Activated CD8-positive, alpha-beta memory T cell treated with anti-CD3 and anti-CD28 coated beads for 36 hours (primary cell): ENCODE results near the gene TFE3. TPM values are rescaled to one million over a fixed set of nuclear protein-coding genes. Genes with fewer than 3 reads are reported as not detected.

ENCODE experiments used
- CTCF ChIA-PET: fragments of 350-600 bp; sonication (Branson Sonifier 250); formaldehyde crosslinking; loops from one replicate; lab custom pipeline; 2021; ENCODE audit warnings: antibody characterized with exemption; lab: Charles Lee
- POLR2A ChIA-PET: fragments of 350-600 bp; sonication (Branson Sonifier 250); formaldehyde crosslinking; loops from one replicate; lab custom pipeline; 2021; ENCODE audit warnings: antibody characterized with exemption; lab: Charles Lee
- total RNA-seq, 2 experiments: library from RNA; stranded (reverse); gene quantifications; one replicate each; pipeline ENCODE4 v1.2.3, GENCODE V29; 2021

TFE3 gene
- total RNA-seq = 10 to 100 TPM; 26.7 to 29.0 TPM

DNA sequence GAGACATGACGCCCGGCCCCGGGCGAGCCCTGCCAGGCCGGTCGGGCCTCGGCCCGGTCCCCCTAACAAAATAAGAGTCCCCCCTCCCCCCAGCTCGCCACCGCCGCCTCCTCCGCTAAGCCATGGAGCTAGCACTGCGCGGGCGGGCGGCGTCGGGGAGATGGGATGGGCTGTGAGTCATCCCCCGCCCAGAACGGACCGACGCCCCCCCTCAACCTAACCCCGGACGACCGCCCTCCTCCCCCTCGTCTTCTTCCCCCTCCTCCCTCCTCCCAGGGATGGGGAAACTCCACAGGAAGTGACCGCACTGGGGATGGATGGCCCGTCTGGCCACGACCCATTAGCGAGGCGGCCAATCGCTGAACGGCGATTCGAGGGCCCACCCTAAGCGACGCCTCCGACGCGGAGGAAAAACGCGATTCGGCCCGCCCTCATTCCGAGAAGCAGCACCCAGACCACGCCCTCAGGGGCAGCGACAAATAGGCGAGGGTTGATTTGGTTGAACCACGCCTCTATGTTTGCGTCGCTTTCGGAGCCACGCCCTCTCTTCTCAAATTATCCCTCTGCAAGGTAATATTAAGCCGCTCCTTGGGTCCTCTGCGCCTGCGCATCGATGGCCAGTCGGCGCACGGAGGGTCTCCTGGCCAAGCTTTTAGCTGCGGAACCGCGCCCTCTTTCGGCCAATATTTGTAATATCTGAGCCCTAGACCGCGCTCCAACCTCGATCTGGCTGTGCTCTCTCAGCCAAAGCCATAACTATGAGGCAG lies at the start of gene TFE3:
TFE3 (minus strand) TSS at position 138 of the 767 bp plus-strand sequence; CDS start at position 7, 131 bp downstream.
- ChIA-PET POLR2A (interaction anchor here (0.6 to 1.1 kb wide), 5 partner anchors 38 to 105 kb away, joined by 4 to 5 read pairs (median 4); no protein-coding TSS in a partner anchor), CTCF (interaction anchor here (0.6 to 1.2 kb wide), 4 partner anchors 27 to 470 kb away, joined by 3 to 4 read pairs (median 4); no protein-coding TSS in a partner anchor)

DNA sequence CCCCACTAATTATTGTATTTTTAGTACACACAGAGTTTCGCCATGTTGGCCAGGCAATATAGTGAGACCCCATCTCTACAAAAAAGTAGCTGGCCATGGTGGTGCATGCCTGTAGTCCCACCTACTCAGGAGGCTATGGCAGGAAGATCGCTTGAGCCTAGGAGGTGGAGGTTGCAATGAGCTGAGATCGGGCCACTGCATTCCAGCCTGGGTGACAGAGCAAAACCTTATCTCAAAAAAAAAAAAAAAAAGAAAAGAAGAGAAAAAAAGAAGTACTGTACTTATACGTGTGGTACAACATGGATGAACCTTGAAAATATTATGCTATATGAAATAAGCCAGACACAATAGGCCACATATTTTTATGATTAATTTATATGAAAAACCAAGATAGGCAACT lies 46.4 kb upstream of the TFE3 start:
- POLR2A ChIA-PET = no interaction called here
- CTCF ChIA-PET = interaction anchor here (0.7 kb wide), 1 partner anchor 85 kb away, joined by 4 read pairs; no protein-coding TSS in a partner anchor

GRCh38 chrX:49082271-49082871 lies 39.2 kb upstream of the TFE3 start:
- ChIA-PET CTCF (no interaction called here), POLR2A (no interaction called here)

- ChIA-PET CTCF (no interaction called here), POLR2A (interaction anchor here (0.6 kb wide), 3 partner anchors 20 to 540 kb away, joined by 3 to 6 read pairs (median 5); partner anchors contain the start of gene TBC1D25)
These were observed 36.6 kb upstream of the TFE3 start, which contains the start of gene WDR45 for GRCh38 chrX:49079489-49080428. WDR45 (minus strand) TSS chrX:49079887; CDS start chrX:49078095, 1,792 bp downstream.

- CTCF ChIA-PET = no interaction called here
- POLR2A ChIA-PET = no interaction called here
These were observed 34.8 kb upstream of the TFE3 start for GRCh38 chrX:49077941-49078340.

- POLR2A ChIA-PET = no interaction called here
- CTCF ChIA-PET = no interaction called here
These were observed 32.2 kb upstream of the TFE3 start for GRCh38 chrX:49075347-49075746.

DNA sequence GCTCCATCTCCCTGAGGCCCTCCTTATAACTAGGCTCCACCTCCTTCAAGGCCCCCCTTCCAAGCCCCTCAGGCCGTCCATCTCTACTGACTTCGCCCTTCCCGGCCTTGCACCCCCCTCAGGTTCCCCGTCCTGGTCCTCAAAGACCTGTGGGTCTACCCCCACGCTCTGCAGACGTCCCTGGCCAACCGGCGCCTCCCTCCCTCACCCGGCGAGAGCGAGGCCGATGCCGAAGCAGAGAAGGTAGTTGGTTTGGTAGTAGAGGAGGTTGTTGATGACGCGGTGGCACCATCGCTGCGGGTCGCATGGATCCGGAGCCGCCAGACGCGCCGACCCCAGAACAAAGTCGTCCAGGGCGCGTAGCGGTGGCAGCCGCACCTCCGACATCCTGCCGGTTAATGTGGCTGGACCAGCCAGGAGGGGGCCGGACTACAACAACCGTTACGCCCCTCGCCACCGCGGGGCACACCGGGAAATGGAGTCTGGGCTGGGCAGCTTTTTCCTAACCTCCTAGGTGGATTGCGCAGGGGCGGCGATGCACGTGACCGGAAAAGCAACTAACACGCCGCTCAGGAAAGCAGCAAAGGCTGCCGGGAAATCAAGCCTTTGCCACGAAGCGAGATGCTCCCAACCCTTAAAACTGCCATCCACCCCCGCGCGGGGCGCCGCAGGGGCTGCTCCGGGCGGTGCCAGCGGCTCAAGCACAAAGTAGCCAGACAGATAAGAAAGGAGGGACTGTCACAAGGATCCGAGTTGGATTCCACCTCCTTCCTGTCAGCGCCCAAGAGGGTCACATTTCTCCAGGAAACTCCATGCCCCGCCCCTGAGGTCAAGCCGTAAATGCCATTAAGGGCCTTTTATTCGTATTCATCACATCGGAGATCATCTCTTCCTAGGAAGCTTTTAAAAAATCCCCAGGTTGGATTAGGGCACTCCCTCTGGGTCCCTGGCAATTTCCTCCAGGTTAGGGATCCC lies 30.7 kb upstream of the TFE3 start, which contains the start of gene PRAF2:
PRAF2 (minus strand) TSS at position 402 of the 975 bp plus-strand sequence; CDS start at position 387, 15 bp downstream.
- ChIA-PET POLR2A (no interaction called here), CTCF (no interaction called here)

DNA sequence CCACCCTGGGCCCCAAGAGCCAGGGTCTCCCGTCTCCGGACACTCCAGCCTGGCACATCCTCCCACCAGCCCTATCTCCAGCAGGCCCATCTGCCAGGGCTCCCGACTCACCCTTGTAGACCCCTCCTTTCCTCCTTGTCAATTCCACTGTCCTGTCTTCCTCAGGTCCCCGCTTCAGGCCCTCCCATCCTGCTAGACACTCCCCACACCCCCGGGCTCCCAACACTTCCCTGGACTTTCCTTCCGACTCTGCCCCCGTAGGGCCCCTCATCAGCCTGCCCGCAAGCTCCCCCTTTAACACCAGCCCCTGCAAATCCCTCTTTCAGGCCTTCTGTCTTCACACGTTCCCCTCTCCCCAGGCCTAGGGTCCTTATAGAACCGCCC lies 29.5 kb upstream of the TFE3 start:
- CTCF ChIA-PET = no interaction called here
- POLR2A ChIA-PET = no interaction called here

DNA sequence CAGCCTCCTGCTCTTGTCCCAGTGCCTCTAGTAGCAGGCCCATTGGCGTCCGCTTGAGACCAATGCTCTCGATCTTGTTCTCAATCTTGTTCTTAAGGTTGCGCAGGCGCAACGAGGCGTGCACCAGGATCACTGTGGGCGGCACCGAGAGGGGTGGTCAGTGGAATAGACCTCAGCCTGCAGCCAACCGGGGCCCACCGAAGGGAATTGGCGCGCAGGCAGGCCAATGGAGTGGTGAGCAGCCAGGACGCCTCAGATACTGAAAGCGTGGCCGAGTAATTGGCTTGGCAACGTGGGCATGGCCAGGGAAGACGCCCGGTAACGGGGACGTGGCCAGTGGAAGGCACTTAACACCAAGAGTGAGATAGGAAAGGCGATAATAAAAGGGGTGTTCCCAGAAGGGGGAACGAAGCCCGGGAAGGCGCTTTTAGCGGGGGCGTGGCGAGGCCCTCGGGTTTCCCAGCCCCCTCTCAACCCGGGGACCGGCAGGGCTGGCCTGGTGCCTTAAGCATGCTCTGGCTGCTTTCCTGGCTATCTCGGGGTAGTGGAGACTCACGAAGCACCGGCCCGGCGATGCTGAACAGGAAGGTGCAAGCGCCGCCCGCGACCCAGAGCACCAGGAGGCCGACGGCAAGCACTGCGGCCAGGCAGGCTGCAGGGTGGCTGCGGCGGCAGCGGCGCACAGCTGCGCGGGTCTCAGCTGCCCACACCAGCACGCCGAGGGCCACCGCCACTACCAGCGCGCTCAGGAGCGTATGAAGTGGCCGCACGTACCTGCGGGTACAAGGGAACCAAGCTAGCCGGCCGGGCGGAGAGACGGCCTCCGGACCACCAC lies 28.9 kb upstream of the TFE3 start:
- ChIA-PET CTCF (no interaction called here), POLR2A (no interaction called here)

GRCh38 chrX:49070988-49071387 lies 27.8 kb upstream of the TFE3 start:
- ChIA-PET CTCF (interaction anchor here (0.6 kb wide), 1 partner anchor 114 kb away, joined by 3 read pairs; no protein-coding TSS in a partner anchor), POLR2A (interaction anchor here (0.6 kb wide), 1 partner anchor 113 kb away, joined by 3 read pairs; no protein-coding TSS in a partner anchor)

GRCh38 chrX:49069038-49069437 lies 25.9 kb upstream of the TFE3 start:
- CTCF ChIA-PET = no interaction called here
- POLR2A ChIA-PET = no interaction called here

GRCh38 chrX:49067285-49068120 lies 24.3 kb upstream of the TFE3 start:
- POLR2A ChIA-PET = interaction anchor here (0.6 kb wide), 1 partner anchor 8 kb away, joined by 4 read pairs; no protein-coding TSS in a partner anchor
- CTCF ChIA-PET = no interaction called here

GRCh38 chrX:49066690-49067089 lies 23.5 kb upstream of the TFE3 start:
- POLR2A ChIA-PET = no interaction called here
- CTCF ChIA-PET = no interaction called here

DNA sequence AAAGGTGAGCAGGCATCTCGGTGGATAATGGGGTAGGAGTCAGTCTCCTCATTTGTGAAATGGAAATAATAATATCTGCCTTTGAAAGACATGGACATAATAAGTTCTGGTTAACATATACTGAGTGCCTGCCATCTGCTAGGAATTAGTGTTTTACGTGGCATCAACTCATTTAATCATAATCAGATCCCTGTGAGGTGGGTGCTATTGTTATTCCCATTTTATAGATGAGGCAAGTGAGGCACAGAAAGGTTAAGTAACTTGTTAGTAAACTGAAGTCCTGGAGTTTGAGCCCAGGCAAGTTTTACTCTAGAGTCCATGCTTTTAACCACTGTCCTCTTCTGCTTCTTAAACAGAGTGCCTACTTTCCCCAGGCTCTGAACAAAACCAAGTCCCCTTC lies 23.1 kb upstream of the TFE3 start:
- POLR2A ChIA-PET = no interaction called here
- CTCF ChIA-PET = no interaction called here

DNA sequence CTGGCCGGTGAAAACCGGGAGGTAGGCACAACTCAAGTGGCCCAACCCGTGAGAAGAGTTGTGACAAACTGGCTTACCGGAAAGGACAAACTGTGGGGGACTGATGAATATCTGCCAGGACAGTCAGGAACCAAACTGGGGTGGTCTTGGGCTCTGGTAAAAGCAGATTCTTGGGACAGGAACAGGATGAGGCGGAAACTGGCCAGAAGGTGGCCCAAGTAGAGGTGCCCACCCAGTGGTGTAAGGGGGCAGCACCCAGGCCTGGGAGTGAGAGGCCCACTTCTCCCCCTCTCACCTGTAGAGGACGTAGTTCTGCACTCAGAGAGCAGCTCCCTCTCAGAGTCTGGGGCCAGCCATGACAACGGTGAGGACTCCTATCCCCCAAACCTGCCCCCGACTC lies 21.6 kb upstream of the TFE3 start:
- ChIA-PET POLR2A (no interaction called here), CTCF (no interaction called here)

DNA sequence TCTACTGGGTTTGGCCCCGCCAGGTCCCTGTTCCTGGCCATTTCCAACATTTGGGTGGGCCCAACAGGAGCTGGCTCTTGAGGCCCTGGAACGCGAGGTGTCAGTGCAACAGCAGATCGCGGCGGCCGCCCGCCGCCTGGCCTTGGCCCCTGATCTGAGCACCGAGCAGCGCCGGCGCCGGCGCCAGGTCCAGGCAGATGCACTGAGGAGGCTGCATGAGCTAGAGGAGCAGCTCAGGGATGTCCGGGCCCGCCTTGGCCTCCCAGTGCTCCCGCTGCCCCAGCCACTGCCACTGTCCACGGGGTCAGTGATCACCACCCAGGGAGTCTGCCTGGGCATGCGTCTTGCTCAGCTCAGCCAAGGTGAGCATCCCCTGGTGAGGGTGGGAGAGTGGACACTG lies 21.1 kb upstream of the TFE3 start:
- ChIA-PET CTCF (no interaction called here), POLR2A (no interaction called here)
